ENCODE measurements around the gene UBE2G1.
A peak's percentile ranks its signal among the peaks of the same experiment; 100 is the strongest.

Gene UBE2G1, protein sequence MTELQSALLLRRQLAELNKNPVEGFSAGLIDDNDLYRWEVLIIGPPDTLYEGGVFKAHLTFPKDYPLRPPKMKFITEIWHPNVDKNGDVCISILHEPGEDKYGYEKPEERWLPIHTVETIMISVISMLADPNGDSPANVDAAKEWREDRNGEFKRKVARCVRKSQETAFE

GRCh38 chr17:4366327-4367063 is at the start of gene UBE2G1:
Gene UBE2G1, minus strand, starts transcription at chr17:4366675. Its CDS starts 359 bp downstream, at chr17:4366316.
- peak; percentile 100 for DNase-seq
- Mint-ChIP-seq H3K36me3 (ENCODE audit: low read depth) (peaks cover 29% of the 10 kb centered on the region), H3K9me3 (peaks cover 6% of the 10 kb centered on the region), H3K4me1 (peaks cover 30% of the 10 kb centered on the region), H3K4me3 (peak within 1 kb of the TSS; percentile 77), H3K27ac (peak within 1 kb of the TSS; percentile 53), H3K27me3 (ENCODE audit: low read depth, poor library complexity) (no peaks in the 10 kb centered on the region)
- TF ChIP-seq, protein P1, sequence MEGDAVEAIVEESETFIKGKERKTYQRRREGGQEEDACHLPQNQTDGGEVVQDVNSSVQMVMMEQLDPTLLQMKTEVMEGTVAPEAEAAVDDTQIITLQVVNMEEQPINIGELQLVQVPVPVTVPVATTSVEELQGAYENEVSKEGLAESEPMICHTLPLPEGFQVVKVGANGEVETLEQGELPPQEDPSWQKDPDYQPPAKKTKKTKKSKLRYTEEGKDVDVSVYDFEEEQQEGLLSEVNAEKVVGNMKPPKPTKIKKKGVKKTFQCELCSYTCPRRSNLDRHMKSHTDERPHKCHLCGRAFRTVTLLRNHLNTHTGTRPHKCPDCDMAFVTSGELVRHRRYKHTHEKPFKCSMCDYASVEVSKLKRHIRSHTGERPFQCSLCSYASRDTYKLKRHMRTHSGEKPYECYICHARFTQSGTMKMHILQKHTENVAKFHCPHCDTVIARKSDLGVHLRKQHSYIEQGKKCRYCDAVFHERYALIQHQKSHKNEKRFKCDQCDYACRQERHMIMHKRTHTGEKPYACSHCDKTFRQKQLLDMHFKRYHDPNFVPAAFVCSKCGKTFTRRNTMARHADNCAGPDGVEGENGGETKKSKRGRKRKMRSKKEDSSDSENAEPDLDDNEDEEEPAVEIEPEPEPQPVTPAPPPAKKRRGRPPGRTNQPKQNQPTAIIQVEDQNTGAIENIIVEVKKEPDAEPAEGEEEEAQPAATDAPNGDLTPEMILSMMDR (IDR thresholded peaks at IDR 0.05) = peak; percentile 29

DNA sequence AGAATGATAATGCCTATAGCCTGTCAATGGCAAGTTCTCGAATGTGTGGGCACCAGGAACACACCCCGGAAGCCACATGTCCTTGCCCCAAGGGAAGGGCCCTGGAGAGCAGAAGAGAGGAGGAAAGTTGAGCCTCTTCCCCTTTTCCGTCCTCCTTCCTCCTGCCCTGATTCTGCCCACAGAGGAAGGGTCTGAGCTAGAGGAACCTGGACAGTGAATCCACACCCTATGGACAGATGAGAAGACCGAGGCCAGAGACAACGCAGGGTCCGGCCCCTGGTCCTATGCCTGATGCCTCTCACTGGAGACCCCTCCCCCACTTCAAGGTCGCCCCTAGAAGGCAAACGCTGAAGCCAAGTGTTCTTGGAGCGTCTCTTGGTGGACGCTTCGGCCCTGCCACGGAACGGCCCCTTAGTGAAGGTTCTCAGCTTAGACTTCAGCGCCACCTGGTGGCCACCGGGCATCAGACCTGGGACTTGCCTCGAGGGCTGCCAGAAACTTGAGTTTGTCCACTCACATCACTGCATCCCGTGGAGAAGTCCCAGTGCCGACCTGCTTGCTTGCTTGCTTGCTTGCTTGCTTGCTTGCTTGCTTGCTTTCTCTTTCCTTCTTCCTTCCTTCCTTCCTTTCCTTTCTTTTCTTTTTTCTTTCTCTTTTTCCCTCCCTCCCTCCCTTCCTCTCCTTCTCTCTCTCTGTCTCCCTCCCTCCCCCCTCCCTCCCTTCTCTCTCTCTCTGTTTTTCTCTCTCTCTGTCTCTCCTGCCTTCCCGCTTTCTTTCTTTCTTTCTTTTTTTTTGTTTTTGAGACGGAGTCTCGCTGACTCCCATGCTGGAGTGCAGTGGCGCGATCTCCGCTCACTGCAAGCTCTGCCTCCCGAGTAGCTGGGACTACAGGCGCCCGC is 46.7 kb upstream of the UBE2G1 start:
- peak; percentile 97 for DNase-seq
- H3K27ac Mint-ChIP-seq = no peak overlapping the region
- H3K36me3 Mint-ChIP-seq (ENCODE audit: low read depth) = no peaks in the 10 kb centered on the region
- H3K4me3 Mint-ChIP-seq = no peak overlapping the region
- TF ChIP-seq, protein P1 (IDR thresholded peaks at IDR 0.05) = peak; percentile 79
- H3K4me1 Mint-ChIP-seq = peaks cover 12% of the 10 kb centered on the region
- peaks cover 8% of the 10 kb centered on the region for H3K27me3 Mint-ChIP-seq (ENCODE audit: low read depth, poor library complexity)
- H3K9me3 Mint-ChIP-seq = no peaks in the 10 kb centered on the region

DNA sequence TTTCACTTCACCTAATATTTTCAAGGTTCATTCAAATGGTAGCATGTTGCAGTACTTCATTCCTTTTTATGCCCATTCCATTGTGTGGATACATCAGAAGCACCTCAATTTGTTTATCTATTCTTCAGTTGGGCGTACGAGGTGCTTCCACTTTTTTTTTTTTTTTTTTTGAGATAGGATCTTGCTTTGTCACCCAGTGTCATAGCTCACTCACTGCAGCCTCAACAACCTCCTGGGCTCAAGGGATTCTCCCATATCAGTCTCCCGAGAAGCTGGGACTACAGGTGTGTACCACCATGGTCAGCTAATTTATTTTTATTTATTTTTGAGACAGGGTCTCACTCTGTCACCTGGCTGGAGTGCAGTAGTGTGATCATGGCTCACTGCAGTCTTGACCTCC is 44.7 kb upstream of the UBE2G1 start:
- no peaks in the 10 kb centered on the region for H3K36me3 Mint-ChIP-seq (ENCODE audit: low read depth)
- TF ChIP-seq, protein P1 (IDR thresholded peaks at IDR 0.05) = no peak
- H3K4me1 Mint-ChIP-seq = peaks cover 2% of the 10 kb centered on the region
- peaks cover 1% of the 10 kb centered on the region for H3K27me3 Mint-ChIP-seq (ENCODE audit: low read depth, poor library complexity)
- DNase-seq = no peak
- no peaks in the 10 kb centered on the region for H3K9me3 Mint-ChIP-seq
- no peak overlapping the region for H3K4me3 Mint-ChIP-seq
- H3K27ac Mint-ChIP-seq = no peak overlapping the region

DNA sequence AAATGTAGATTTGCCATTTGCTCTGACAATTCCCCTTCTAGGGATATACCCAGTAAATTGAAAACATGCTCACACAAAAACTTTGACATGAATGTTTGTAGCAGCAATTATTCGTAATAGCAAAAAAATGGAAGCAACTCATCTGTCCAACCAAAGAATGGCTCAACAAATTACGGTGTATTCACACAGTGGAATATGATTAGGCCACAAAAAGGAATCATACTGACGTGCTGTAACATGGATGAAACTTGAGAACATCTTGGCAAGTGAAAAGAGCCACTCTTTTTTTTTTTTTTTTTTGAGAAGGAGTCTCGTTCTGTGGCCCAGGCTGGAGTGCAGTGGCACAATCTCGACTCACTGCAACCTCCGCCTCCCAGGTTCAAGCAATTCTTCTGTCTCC is 43.2 kb upstream of the UBE2G1 start:
- no peak for DNase-seq
- Mint-ChIP-seq H3K27ac (no peak overlapping the region), H3K4me1 (peaks cover 5% of the 10 kb centered on the region), H3K36me3 (ENCODE audit: low read depth) (no peaks in the 10 kb centered on the region), H3K4me3 (no peak overlapping the region), H3K9me3 (no peaks in the 10 kb centered on the region), H3K27me3 (ENCODE audit: low read depth, poor library complexity) (no peaks in the 10 kb centered on the region)
- TF ChIP-seq, protein P1 (IDR thresholded peaks at IDR 0.05) = no peak

DNA sequence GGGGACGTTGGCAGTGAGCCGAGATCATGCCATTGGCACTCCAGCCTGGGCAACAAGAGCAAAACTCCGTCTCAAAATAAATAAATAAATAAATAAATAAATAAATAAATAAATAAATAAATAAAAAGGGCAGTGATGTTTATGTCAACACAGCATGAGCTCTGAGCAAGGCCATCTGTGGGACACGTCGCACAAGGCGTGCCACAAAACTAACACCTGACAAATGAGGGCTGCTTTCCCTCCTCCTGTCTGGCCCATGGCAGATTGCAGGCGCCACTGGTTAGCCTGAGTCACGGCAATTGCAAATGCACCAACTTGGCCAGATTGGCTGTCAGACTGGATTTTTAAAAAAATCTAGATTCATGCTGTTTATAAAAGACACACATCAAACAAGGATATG is 41.4 kb upstream of the UBE2G1 start:
- H3K27ac Mint-ChIP-seq = no peak overlapping the region
- H3K27me3 Mint-ChIP-seq (ENCODE audit: low read depth, poor library complexity) = no peaks in the 10 kb centered on the region
- H3K9me3 Mint-ChIP-seq = no peaks in the 10 kb centered on the region
- no peak overlapping the region for H3K4me3 Mint-ChIP-seq
- TF ChIP-seq, protein P1 (IDR thresholded peaks at IDR 0.05) = no peak
- H3K36me3 Mint-ChIP-seq (ENCODE audit: low read depth) = no peaks in the 10 kb centered on the region
- peaks cover 5% of the 10 kb centered on the region for H3K4me1 Mint-ChIP-seq
- no peak for DNase-seq
